Measurements from ENCODE around the gene CLCF1.

DNA sequence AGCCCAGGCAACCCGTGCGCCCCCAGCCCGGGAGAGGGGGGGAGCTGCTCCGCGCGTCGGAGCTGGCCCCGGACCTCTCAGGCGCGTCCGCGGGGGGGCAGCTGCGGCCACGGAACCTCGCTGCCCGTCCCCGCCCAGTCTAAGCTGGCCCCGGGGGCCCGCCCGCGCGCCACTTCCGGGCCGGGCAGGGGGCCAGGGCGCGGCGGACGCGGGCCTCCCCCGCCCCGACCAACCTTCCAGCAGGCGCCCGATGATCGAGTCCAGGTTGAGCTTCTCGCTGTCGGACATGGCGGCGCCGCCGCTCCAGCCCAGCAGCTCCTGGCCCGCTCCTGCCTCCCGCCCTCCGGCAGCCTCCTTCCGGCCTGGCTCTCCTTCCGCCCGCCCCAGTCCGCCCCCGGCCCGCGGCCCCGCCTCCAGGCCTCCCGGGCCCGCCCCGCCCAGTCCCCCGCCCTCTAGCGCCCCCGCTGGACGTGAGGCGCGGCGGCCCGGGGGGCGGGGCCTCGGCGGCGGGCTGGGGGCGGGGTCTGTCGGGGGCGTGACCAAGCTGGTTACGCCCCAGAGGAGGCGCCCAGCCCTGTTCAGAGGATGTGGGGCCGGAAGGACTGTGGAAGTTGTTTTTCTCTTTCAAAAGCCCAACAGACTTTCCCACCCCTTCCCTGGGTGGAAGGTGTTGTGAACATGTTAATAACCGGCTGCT lies 28.2 kb upstream of the CLCF1 start, which contains the start of gene PPP1CA:
- TF ChIP-seq CTCF (IDR thresholded peaks at IDR 0.05) (peak in 3 of 4 experiments; percentile 14 to 42 (median 31)), EP300 (IDR thresholded peaks at IDR 0.05) (no peak)
